HEK293 (cell line): Measurements from ENCODE around the gene NECTIN4.

Experiments used
- GFI1B ChIP-seq: fragments of 450-650 bp; formaldehyde crosslinking; IDR thresholded peaks from 2 replicates; pipeline ENCODE4 v1.5.1; 2016; ENCODE audit warnings: missing biosample characterization, missing genetic modification characterization
- GLIS2 ChIP-seq: fragments of 450-650 bp; formaldehyde crosslinking; IDR thresholded peaks from 2 replicates; pipeline ENCODE4 v1.5.1; 2016; ENCODE audit warnings: missing biosample characterization, missing genetic modification characterization
- HOXA7 ChIP-seq: sonication (generic); formaldehyde crosslinking; IDR thresholded peaks from 2 replicates; pipeline ENCODE4 v1.8.1; 2022; ENCODE audit warnings: missing genetic modification reagents, borderline replicate concordance
- HOXC10 ChIP-seq: sonication (generic); formaldehyde crosslinking; IDR thresholded peaks from 2 replicates; pipeline ENCODE4 v1.8.1; 2023; ENCODE audit warnings: mild to moderate bottlenecking, missing genetic modification reagents
- KLF7 ChIP-seq: fragments of 450-650 bp; formaldehyde crosslinking; IDR thresholded peaks from 2 replicates; pipeline ENCODE4 v1.5.1; 2016; ENCODE audit warnings: missing biosample characterization, missing genetic modification characterization, borderline replicate concordance
- KLF9 ChIP-seq: fragments of 450-650 bp; formaldehyde crosslinking; IDR thresholded peaks from 2 replicates; pipeline ENCODE4 v1.5.1; 2016; ENCODE audit warnings: missing biosample characterization, missing genetic modification characterization, low read depth
- PRDM1 ChIP-seq: fragments of 450-650 bp; formaldehyde crosslinking; IDR thresholded peaks from 2 replicates; pipeline ENCODE4; 2016; ENCODE audit warnings: missing biosample characterization, missing genetic modification characterization
- SCRT2 ChIP-seq: fragments of 450-650 bp; formaldehyde crosslinking; IDR thresholded peaks from 2 replicates; pipeline ENCODE4 v1.5.1; 2016; ENCODE audit warnings: missing biosample characterization, missing genetic modification characterization
- TRIM28 ChIP-seq: IDR thresholded peaks from 2 replicates; pipeline ENCODE4 v1.6.1; 2011; ENCODE audit warnings: low read length, control low read depth, borderline replicate concordance
- ZBTB1 ChIP-seq: fragments of 450-650 bp; formaldehyde crosslinking; IDR thresholded peaks from 2 replicates; pipeline ENCODE4 v1.5.1; 2016; ENCODE audit warnings: missing biosample characterization, missing genetic modification characterization
- ZFHX2 ChIP-seq: fragments of 450-650 bp; formaldehyde crosslinking; conservative IDR thresholded peaks from 2 replicates; pipeline ENCODE4 v1.5.1; 2016; ENCODE audit warnings: missing biosample characterization, missing genetic modification characterization
- ZNF112 ChIP-seq: fragments of 450-650 bp; formaldehyde crosslinking; IDR thresholded peaks from 2 replicates; pipeline ENCODE4 v1.5.0; 2017; ENCODE audit warnings: missing biosample characterization, missing genetic modification characterization
- ZNF133 ChIP-seq: fragments of 450-650 bp; formaldehyde crosslinking; IDR thresholded peaks from 2 replicates; pipeline ENCODE4 v1.5.1; 2016; ENCODE audit warnings: missing biosample characterization, missing genetic modification characterization
- ZNF16 ChIP-seq: fragments of 450-650 bp; formaldehyde crosslinking; IDR thresholded peaks from 2 replicates; pipeline ENCODE4 v1.5.1; 2016; ENCODE audit warnings: low read depth, missing biosample characterization, missing genetic modification characterization
- ZNF175 ChIP-seq: fragments of 450-650 bp; formaldehyde crosslinking; IDR thresholded peaks from 2 replicates; pipeline ENCODE4 v1.5.1; 2016; ENCODE audit warnings: missing biosample characterization, missing genetic modification characterization
- ZNF23 ChIP-seq: fragments of 450-650 bp; formaldehyde crosslinking; IDR thresholded peaks from 2 replicates; pipeline ENCODE4 v1.5.1; 2016; ENCODE audit warnings: missing biosample characterization, missing genetic modification characterization, borderline replicate concordance
- ZNF24 ChIP-seq: fragments of 450-650 bp; formaldehyde crosslinking; IDR thresholded peaks from 2 replicates; pipeline ENCODE4 v1.5.1; 2016; ENCODE audit warnings: missing biosample characterization, missing genetic modification characterization
- ZNF510 ChIP-seq: fragments of 450-650 bp; formaldehyde crosslinking; IDR thresholded peaks from 2 replicates; pipeline ENCODE4 v1.5.1; 2018; ENCODE audit warnings: mild to moderate bottlenecking, missing genetic modification characterization, missing biosample characterization; ENCODE audit not compliant: insufficient replicate concordance
- ZNF514 ChIP-seq: fragments of 450-650 bp; formaldehyde crosslinking; IDR thresholded peaks from 2 replicates; pipeline ENCODE4 v1.5.1; 2016; ENCODE audit warnings: missing biosample characterization, missing genetic modification characterization
- ZNF548 ChIP-seq: fragments of 450-650 bp; formaldehyde crosslinking; IDR thresholded peaks from 2 replicates; pipeline ENCODE4 v1.5.1; 2016; ENCODE audit warnings: missing biosample characterization, missing genetic modification characterization
- ZNF624 ChIP-seq: fragments of 450-650 bp; formaldehyde crosslinking; IDR thresholded peaks from 2 replicates; pipeline ENCODE4 v1.5.1; 2017; ENCODE audit warnings: missing biosample characterization, missing genetic modification characterization
- ZNF626 ChIP-seq: fragments of 450-650 bp; sonication (Bioruptor Pico); formaldehyde crosslinking; IDR thresholded peaks from 2 replicates; pipeline ENCODE4 v1.5.1; 2018; ENCODE audit warnings: missing biosample characterization, missing genetic modification characterization, inconsistent platforms
- ZNF629 ChIP-seq: fragments of 450-650 bp; formaldehyde crosslinking; IDR thresholded peaks from 2 replicates; pipeline ENCODE4 v1.5.1; 2017; ENCODE audit warnings: missing biosample characterization, missing genetic modification characterization
- ZNF670 ChIP-seq: fragments of 450-650 bp; formaldehyde crosslinking; IDR thresholded peaks from 2 replicates; pipeline ENCODE4 v1.5.1; 2016; ENCODE audit warnings: missing biosample characterization, missing genetic modification characterization, low read depth
- ZNF791 ChIP-seq: fragments of 450-650 bp; formaldehyde crosslinking; IDR thresholded peaks from 2 replicates; pipeline ENCODE4 v1.5.1; 2016; ENCODE audit warnings: missing biosample characterization, missing genetic modification characterization
- ZXDB ChIP-seq: fragments of 450-650 bp; formaldehyde crosslinking; IDR thresholded peaks from 2 replicates; pipeline ENCODE4 v1.5.1; 2016; ENCODE audit warnings: missing biosample characterization, missing genetic modification characterization
- TF ChIP-seq, protein P1 (sequence below): fragments of 450-650 bp; formaldehyde crosslinking; IDR thresholded peaks from 2 replicates; pipeline ENCODE4 v1.5.1; 2017; ENCODE audit warnings: missing biosample characterization, missing genetic modification characterization
- TF ChIP-seq, protein P2 (sequence below): fragments of 450-650 bp; IDR thresholded peaks from 2 replicates; pipeline ENCODE4 v1.5.1; 2018; ENCODE audit warnings: missing biosample characterization, missing genetic modification characterization
- TF ChIP-seq, protein P3 (sequence below): fragments of 450-650 bp; formaldehyde crosslinking; conservative IDR thresholded peaks from 2 replicates; pipeline ENCODE4 v1.5.1; 2016; ENCODE audit warnings: low read depth, missing biosample characterization, missing genetic modification characterization
- TF ChIP-seq, protein P4 (sequence below): fragments of 450-650 bp; formaldehyde crosslinking; IDR thresholded peaks from 2 replicates; pipeline ENCODE4 v1.5.1; 2016; ENCODE audit warnings: missing biosample characterization, missing genetic modification characterization
- TF ChIP-seq, protein P5 (sequence below): fragments of 450-650 bp; formaldehyde crosslinking; IDR thresholded peaks from 2 replicates; pipeline ENCODE4 v1.5.1; 2016; ENCODE audit warnings: missing biosample characterization, missing genetic modification characterization, borderline replicate concordance

NECTIN4 gene

DNA sequence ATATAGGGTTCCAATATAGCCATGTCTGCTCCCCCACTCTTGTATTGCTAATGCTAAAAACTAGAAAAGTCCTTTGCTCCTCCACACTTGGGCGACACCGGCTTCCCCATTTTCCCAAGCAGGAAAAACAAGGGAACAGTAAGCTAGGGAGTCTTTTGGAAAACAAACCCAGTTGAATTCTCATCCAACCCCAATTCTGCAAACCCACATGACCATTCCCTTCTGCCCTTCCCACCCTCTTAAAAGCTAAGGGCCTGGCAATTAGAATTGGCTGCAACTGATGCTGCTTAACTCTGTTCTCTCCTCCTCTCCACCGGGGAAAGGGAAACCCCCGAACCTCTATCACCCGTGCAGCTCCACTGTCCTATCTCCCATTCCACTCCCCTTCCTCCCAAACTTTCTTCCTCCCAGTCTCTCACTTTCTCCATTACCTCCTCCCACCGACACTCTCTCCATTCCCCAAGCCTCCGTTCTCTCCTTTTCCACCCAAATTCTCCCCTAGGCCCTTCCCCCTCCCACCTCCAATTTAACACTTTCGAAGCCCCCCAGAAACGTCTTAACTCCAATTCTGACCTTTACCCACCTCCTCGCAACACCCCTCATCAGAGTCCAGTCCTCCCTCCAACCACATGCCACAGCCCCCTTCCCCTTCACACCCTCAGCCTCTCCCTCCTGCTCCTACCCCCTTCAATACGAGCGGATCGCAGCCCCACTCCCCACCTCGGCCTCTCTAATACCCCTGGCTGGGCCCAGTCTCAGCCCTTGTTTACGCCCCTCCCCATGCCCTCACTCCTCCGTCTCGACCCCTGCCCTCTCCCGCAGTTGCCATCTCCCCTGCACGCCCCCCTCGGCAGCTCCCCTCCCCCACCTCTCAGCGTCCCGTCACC lies 42.4 kb upstream of the NECTIN4 start (continued):
- TF ChIP-seq TRIM28 (no peak), ZNF626 (tag by site-specific recombination) (no peak), ZFHX2 (tag by site-specific recombination) (peak; percentile 69), ZNF175 (tag by site-specific recombination) (no peak), ZNF23 (tag by site-specific recombination) (no peak), PRDM1 (tag by site-specific recombination) (peak; percentile 100), KLF7 (no peak), ZNF514 (0 out of 2 replicates have a peak, but pooled peaks have one; percentile 50), ZNF670 (tag by site-specific recombination) (no peak), HOXC10 (CRISPR knock-in tag) (no peak), ZXDB (tag by site-specific recombination) (peak; percentile 80), KLF9 (tag by site-specific recombination) (peak; percentile 93), ZNF133 (tag by site-specific recombination) (no peak), ZNF791 (peak; percentile 64; the same call in 1 of the 2 replicates), ZNF629 (no peak), ZNF16 (tag by site-specific recombination) (peak; percentile 5; the same call in 1 of the 2 replicates), GFI1B (tag by site-specific recombination) (no peak), ZBTB1 (no peak), HOXA7 (CRISPR knock-in tag) (no peak), ZNF112 (no peak), ZNF24 (no peak), ZNF510 (tag by site-specific recombination) (no peak), ZNF624 (tag by site-specific recombination) (no peak), GLIS2 (tag by site-specific recombination) (peak; percentile 92), SCRT2 (tag by site-specific recombination) (no peak), ZNF548 (tag by site-specific recombination) (peak; percentile 56; the same call in 1 of the 2 replicates)
- TF ChIP-seq, protein P1, sequence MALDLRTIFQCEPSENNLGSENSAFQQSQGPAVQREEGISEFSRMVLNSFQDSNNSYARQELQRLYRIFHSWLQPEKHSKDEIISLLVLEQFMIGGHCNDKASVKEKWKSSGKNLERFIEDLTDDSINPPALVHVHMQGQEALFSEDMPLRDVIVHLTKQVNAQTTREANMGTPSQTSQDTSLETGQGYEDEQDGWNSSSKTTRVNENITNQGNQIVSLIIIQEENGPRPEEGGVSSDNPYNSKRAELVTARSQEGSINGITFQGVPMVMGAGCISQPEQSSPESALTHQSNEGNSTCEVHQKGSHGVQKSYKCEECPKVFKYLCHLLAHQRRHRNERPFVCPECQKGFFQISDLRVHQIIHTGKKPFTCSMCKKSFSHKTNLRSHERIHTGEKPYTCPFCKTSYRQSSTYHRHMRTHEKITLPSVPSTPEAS (tag by site-specific recombination): peak; percentile 19; the same call in 1 of the 2 replicates
- TF ChIP-seq, protein P2, sequence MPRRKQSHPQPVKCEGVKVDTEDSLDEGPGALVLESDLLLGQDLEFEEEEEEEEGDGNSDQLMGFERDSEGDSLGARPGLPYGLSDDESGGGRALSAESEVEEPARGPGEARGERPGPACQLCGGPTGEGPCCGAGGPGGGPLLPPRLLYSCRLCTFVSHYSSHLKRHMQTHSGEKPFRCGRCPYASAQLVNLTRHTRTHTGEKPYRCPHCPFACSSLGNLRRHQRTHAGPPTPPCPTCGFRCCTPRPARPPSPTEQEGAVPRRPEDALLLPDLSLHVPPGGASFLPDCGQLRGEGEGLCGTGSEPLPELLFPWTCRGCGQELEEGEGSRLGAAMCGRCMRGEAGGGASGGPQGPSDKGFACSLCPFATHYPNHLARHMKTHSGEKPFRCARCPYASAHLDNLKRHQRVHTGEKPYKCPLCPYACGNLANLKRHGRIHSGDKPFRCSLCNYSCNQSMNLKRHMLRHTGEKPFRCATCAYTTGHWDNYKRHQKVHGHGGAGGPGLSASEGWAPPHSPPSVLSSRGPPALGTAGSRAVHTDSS (tag by site-specific recombination): no peak
- TF ChIP-seq, protein P3, sequence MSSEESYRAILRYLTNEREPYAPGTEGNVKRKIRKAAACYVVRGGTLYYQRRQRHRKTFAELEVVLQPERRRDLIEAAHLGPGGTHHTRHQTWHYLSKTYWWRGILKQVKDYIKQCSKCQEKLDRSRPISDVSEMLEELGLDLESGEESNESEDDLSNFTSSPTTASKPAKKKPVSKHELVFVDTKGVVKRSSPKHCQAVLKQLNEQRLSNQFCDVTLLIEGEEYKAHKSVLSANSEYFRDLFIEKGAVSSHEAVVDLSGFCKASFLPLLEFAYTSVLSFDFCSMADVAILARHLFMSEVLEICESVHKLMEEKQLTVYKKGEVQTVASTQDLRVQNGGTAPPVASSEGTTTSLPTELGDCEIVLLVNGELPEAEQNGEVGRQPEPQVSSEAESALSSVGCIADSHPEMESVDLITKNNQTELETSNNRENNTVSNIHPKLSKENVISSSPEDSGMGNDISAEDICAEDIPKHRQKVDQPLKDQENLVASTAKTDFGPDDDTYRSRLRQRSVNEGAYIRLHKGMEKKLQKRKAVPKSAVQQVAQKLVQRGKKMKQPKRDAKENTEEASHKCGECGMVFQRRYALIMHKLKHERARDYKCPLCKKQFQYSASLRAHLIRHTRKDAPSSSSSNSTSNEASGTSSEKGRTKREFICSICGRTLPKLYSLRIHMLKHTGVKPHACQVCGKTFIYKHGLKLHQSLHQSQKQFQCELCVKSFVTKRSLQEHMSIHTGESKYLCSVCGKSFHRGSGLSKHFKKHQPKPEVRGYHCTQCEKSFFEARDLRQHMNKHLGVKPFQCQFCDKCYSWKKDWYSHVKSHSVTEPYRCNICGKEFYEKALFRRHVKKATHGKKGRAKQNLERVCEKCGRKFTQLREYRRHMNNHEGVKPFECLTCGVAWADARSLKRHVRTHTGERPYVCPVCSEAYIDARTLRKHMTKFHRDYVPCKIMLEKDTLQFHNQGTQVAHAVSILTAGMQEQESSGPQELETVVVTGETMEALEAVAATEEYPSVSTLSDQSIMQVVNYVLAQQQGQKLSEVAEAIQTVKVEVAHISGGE: no peak; the same call in 1 of the 2 replicates
- TF ChIP-seq, protein P4, sequence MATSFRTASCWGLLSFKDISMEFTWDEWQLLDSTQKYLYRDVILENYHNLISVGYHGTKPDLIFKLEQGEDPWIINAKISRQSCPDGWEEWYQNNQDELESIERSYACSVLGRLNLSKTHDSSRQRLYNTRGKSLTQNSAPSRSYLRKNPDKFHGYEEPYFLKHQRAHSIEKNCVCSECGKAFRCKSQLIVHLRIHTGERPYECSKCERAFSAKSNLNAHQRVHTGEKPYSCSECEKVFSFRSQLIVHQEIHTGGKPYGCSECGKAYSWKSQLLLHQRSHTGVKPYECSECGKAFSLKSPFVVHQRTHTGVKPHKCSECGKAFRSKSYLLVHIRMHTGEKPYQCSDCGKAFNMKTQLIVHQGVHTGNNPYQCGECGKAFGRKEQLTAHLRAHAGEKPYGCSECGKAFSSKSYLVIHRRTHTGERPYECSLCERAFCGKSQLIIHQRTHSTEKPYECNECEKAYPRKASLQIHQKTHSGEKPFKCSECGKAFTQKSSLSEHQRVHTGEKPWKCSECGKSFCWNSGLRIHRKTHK (tag by site-specific recombination): no peak
- TF ChIP-seq, protein P5, sequence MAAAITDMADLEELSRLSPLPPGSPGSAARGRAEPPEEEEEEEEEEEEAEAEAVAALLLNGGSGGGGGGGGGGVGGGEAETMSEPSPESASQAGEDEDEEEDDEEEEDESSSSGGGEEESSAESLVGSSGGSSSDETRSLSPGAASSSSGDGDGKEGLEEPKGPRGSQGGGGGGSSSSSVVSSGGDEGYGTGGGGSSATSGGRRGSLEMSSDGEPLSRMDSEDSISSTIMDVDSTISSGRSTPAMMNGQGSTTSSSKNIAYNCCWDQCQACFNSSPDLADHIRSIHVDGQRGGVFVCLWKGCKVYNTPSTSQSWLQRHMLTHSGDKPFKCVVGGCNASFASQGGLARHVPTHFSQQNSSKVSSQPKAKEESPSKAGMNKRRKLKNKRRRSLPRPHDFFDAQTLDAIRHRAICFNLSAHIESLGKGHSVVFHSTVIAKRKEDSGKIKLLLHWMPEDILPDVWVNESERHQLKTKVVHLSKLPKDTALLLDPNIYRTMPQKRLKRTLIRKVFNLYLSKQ (tag by site-specific recombination): no peak
